ENCODE measurements around the gene TNNT3. TPM values are rescaled to one million over a fixed set of nuclear protein-coding genes. Genes with fewer than 3 reads are reported as not detected.

The TNNT3 gene
- total RNA-seq, 1 experiment from 2014 or later = not detected

DNA sequence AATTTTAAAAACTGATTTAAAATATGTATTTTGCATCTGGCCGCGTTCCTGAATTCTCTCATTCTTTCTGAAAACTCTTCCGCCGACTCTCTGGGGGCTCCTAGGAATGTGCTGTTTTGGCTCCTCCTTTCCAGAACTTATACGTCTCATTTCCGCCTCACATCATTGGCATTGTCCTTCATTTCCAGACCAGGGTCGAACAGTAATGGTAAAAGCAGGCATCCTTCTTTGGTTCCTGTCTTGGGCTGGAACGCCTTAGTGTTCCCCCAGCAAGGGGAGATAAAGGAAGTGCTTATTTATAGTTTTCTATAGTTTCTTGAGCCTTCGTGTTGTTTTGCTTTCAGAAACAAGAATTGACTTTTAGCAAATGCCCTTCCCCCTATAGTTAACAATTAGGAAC is 10.9 kb upstream of the TNNT3 start:
- Mint-ChIP-seq H3K36me3 (ENCODE audit: insufficient read depth, unreplicated experiment) (no peaks in the 10 kb centered on the region), H3K4me1 (ENCODE audit: insufficient read depth, unreplicated experiment) (peaks cover 6% of the 10 kb centered on the region), H3K9me3 (ENCODE audit: unreplicated experiment) (no peaks in the 10 kb centered on the region), H3K27ac (ENCODE audit: low read depth, unreplicated experiment) (no peak overlapping the region), H3K27me3 (ENCODE audit: insufficient read depth, unreplicated experiment) (peaks cover 71% of the 10 kb centered on the region), H3K4me3 (ENCODE audit: unreplicated experiment) (no peak overlapping the region)
- no TSS peak for BruUV-seq (replicated peaks)
- intact Hi-C loops (cut with micrococcal nuclease) = no loop called here
- DNase-seq (ENCODE audit: unreplicated experiment) = no peak
- TF ChIP-seq, protein P1, sequence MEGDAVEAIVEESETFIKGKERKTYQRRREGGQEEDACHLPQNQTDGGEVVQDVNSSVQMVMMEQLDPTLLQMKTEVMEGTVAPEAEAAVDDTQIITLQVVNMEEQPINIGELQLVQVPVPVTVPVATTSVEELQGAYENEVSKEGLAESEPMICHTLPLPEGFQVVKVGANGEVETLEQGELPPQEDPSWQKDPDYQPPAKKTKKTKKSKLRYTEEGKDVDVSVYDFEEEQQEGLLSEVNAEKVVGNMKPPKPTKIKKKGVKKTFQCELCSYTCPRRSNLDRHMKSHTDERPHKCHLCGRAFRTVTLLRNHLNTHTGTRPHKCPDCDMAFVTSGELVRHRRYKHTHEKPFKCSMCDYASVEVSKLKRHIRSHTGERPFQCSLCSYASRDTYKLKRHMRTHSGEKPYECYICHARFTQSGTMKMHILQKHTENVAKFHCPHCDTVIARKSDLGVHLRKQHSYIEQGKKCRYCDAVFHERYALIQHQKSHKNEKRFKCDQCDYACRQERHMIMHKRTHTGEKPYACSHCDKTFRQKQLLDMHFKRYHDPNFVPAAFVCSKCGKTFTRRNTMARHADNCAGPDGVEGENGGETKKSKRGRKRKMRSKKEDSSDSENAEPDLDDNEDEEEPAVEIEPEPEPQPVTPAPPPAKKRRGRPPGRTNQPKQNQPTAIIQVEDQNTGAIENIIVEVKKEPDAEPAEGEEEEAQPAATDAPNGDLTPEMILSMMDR (IDR thresholded peaks at IDR 0.05; ENCODE audit: unreplicated experiment) = no peak
- POLR2A ChIA-PET = no interaction called here
- CTCF ChIA-PET = interaction anchor here (0.8 to 1.2 kb wide), 2 partner anchors 216 to 243 kb away, joined by 3 read pairs; no protein-coding TSS in a partner anchor

DNA sequence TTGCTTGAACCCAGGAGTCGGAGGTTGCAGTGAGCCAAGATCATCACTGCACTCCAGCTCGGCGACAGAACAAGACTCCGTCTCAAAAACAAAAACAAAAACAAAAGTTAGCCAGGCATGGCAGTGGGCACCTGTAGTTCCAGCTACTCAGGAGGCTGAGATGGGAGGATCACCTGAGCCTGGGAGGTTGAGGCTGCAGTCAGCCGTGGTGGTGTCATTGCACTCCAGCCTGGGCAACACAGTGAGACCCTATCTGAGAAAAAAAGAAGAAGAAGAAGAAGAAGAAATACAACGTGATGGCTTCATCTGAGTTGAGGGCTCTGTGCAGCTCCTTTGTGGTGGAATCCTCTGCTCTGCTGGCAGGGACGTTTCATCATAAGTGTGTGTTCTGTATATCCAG is 10.0 kb upstream of the TNNT3 start:
- Mint-ChIP-seq H3K4me1 (ENCODE audit: insufficient read depth, unreplicated experiment) (peaks cover 6% of the 10 kb centered on the region), H3K9me3 (ENCODE audit: unreplicated experiment) (peaks cover 7% of the 10 kb centered on the region), H3K27me3 (ENCODE audit: insufficient read depth, unreplicated experiment) (peaks cover 81% of the 10 kb centered on the region), H3K4me3 (ENCODE audit: unreplicated experiment) (no peak overlapping the region), H3K27ac (ENCODE audit: low read depth, unreplicated experiment) (no peak overlapping the region), H3K36me3 (ENCODE audit: insufficient read depth, unreplicated experiment) (no peaks in the 10 kb centered on the region)
- TF ChIP-seq, protein P1 (IDR thresholded peaks at IDR 0.05; ENCODE audit: unreplicated experiment) = no peak
- CTCF ChIA-PET = interaction anchor here (1.2 kb wide), 1 partner anchor 242 kb away, joined by 3 read pairs; no protein-coding TSS in a partner anchor
- DNase-seq (ENCODE audit: unreplicated experiment) = no peak
- intact Hi-C loops (cut with micrococcal nuclease) = no loop called here
- no TSS peak for BruUV-seq (replicated peaks)
- POLR2A ChIA-PET = no interaction called here

DNA sequence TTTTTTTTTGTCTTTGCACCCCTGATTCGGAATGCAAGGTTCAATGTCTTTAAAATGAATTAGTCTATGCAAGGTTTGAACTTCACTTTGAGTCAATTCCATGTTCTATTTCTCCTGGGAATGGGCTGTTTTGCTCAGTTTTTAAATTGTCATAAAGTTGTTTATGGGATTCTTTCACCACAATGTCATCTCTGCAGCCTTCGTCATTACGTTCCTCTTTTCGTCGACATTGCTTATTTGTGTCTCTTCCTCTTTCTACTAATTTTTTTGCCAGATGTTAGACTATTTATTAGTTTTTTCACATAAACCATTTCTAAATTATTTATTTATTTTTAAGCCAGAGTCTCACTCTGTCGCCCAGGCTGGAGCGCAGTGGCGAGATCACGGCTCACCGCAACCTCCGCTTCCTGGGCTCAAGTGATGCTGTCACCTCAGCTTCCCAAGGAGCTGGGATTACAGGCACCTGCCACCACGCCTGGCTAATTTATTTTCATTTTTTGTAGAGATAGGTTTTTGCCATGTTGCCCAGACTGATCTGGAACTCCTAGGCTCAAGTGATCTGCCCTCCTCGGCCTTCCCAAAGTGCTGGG is 7.1 kb upstream of the TNNT3 start:
- no TSS peak for BruUV-seq (replicated peaks)
- no peak for DNase-seq (ENCODE audit: unreplicated experiment)
- ChIA-PET CTCF (no interaction called here), POLR2A (no interaction called here)
- no peaks in the 10 kb centered on the region for H3K4me1 Mint-ChIP-seq (ENCODE audit: insufficient read depth, unreplicated experiment)
- no peak overlapping the region for H3K27ac Mint-ChIP-seq (ENCODE audit: low read depth, unreplicated experiment)
- peaks cover 71% of the 10 kb centered on the region for H3K27me3 Mint-ChIP-seq (ENCODE audit: insufficient read depth, unreplicated experiment)
- no peak overlapping the region for H3K4me3 Mint-ChIP-seq (ENCODE audit: unreplicated experiment)
- TF ChIP-seq, protein P1 (IDR thresholded peaks at IDR 0.05; ENCODE audit: unreplicated experiment) = no peak
- intact Hi-C loops (cut with micrococcal nuclease) = no loop called here
- peaks cover 7% of the 10 kb centered on the region for H3K9me3 Mint-ChIP-seq (ENCODE audit: unreplicated experiment)
- no peaks in the 10 kb centered on the region for H3K36me3 Mint-ChIP-seq (ENCODE audit: insufficient read depth, unreplicated experiment)

DNA sequence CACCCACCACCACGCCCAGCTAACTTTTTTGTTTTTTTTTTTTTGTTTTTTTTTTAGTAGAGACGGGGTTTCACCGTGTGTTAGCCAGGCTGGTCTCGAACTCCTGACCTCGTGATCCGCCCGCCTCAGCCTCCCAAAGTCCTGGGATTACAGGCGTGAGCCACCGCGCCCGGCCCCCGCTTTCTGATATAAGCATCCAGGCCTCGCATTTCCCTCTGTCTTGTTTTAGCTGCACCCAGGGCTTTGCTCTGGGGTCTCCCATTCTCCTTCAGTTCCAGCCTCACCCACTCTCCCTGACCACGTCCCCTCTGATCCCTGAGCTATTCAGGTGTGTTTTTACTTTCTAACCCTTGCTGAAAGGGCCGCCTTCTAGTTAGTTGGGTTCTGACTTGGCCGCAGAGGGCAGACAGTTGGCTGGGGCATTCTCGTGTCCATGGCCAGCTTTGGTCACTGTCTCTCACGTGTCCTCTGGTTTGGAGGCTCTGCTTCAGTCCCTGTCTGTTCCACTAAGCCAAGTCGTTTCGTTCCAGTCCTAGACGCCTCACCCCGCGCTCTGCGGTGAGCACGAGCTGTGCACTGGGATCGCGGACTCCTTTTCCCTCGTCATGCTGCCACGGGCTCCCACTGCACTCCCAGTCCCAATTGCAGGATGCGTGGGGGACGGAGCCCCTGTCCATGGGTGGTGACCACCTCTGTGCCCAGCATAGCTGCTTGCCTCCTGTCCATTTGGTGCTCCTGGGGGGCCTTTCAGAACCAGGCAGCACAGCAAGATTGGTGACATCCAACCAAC is 6.0 kb upstream of the TNNT3 start:
- H3K4me1 Mint-ChIP-seq (ENCODE audit: insufficient read depth, unreplicated experiment) = no peaks in the 10 kb centered on the region
- DNase-seq (ENCODE audit: unreplicated experiment) = no peak
- no peaks in the 10 kb centered on the region for H3K36me3 Mint-ChIP-seq (ENCODE audit: insufficient read depth, unreplicated experiment)
- ChIA-PET CTCF (no interaction called here), POLR2A (no interaction called here)
- TF ChIP-seq, protein P1 (IDR thresholded peaks at IDR 0.05; ENCODE audit: unreplicated experiment) = no peak
- H3K27ac Mint-ChIP-seq (ENCODE audit: low read depth, unreplicated experiment) = no peak overlapping the region
- H3K27me3 Mint-ChIP-seq (ENCODE audit: insufficient read depth, unreplicated experiment) = peaks cover 60% of the 10 kb centered on the region
- H3K4me3 Mint-ChIP-seq (ENCODE audit: unreplicated experiment) = no peak overlapping the region
- peaks cover 7% of the 10 kb centered on the region for H3K9me3 Mint-ChIP-seq (ENCODE audit: unreplicated experiment)
- intact Hi-C loops (cut with micrococcal nuclease) = no loop called here
- BruUV-seq (replicated peaks) = no TSS peak

Data from MCF 10A (cell line).